GM21390 (cell line): Measurements from ENCODE around the gene ATAD3B.
A peak's percentile ranks its signal among the peaks of the same experiment; 100 is the strongest.
"Not testable (repeated sequence)": the region's sequence is repeated elsewhere in the genome, so short reads cannot be mapped to it uniquely, and the experiment has no call there.

Experiments
- ATAC-seq: cut with Tn5 transposase; IDR thresholded peaks from one replicate; pipeline ENCODE4 v1.9.1; 2021; ENCODE audit not compliant: unreplicated experiment

The ATAD3B gene, protein sequence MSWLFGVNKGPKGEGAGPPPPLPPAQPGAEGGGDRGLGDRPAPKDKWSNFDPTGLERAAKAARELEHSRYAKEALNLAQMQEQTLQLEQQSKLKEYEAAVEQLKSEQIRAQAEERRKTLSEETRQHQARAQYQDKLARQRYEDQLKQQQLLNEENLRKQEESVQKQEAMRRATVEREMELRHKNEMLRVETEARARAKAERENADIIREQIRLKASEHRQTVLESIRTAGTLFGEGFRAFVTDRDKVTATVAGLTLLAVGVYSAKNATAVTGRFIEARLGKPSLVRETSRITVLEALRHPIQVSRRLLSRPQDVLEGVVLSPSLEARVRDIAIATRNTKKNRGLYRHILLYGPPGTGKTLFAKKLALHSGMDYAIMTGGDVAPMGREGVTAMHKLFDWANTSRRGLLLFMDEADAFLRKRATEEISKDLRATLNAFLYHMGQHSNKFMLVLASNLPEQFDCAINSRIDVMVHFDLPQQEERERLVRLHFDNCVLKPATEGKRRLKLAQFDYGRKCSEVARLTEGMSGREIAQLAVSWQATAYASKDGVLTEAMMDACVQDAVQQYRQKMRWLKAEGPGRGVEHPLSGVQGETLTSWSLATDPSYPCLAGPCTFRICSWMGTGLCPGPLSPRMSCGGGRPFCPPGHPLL

GRCh38 chr1:1471389-1472052, at the start of gene ATAD3B:
TSS of gene ATAD3B (plus strand) at chr1:1471765. CDS start at chr1:1471885, 120 bp downstream.
- peak; percentile 90 for ATAC-seq

GRCh38 chr1:1421907-1422464, 49.6 kb upstream of the ATAD3B start:
- no peak for ATAC-seq

- ATAC-seq = no peak
Measured at GRCh38 chr1:1422465-1423244, 48.9 kb upstream of the ATAD3B start.

- no peak for ATAC-seq
Measured at GRCh38 chr1:1423245-1423597, 48.3 kb upstream of the ATAD3B start.

DNA sequence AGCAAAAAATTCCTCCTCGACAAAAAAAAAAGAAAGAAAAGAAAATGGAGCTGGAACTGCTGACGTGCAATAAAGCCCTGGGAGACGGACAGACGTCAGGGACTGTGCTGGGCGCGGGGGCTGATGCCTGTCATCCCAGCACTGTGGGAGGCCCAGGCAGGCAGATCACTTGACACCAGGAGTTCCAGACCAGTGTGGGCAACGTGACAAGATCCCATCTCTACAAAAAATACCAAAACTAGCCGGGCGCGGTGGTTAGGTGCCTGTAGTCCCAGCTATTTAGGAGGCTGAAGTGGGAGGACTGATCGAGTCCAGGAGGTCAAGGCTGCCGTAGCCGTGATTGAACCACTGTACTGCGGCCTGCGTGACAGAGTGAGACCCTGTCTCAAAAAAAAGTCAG, 46.9 kb upstream of the ATAD3B start:
- ATAC-seq = no peak

GRCh38 chr1:1425426-1425752, 46.2 kb upstream of the ATAD3B start:
- ATAC-seq = no peak

DNA sequence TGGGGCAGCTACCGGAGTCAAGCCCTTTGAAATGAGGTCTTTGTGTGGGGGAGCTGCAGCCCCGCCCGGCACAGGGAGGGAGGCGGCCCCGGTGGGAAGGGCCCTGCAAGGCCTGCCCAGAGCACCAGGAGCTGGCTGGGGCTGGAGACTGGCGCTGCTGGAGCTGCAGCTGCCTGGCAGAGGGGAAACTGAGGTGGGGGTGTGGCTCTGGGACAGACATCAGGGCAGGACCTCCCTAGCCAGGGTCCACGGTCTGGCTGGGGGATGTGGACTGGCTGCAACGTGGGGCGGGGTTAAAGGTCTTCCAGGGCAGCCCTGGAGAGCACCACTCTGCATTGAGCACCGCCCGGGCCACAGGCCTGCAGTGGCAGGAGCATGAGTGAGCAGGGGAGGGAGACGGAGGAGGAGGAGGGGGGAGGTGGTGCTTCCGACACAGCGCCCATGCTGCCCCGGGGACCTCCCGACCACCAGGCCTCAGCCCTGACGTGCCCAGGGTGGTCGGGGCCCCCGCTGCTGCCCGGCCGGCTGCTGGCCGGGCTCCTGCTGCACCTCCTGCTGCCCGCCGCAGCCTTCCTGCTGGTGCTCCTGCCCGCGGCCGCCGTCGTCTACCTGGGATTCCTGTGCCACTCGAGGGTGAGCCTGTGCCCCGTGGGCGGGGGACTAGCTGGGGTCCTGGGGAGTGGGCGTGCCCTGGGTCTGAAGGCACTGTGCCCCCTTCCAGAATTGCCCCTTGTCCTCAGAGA, 45.6 kb upstream of the ATAD3B start:
- no peak for ATAC-seq

DNA sequence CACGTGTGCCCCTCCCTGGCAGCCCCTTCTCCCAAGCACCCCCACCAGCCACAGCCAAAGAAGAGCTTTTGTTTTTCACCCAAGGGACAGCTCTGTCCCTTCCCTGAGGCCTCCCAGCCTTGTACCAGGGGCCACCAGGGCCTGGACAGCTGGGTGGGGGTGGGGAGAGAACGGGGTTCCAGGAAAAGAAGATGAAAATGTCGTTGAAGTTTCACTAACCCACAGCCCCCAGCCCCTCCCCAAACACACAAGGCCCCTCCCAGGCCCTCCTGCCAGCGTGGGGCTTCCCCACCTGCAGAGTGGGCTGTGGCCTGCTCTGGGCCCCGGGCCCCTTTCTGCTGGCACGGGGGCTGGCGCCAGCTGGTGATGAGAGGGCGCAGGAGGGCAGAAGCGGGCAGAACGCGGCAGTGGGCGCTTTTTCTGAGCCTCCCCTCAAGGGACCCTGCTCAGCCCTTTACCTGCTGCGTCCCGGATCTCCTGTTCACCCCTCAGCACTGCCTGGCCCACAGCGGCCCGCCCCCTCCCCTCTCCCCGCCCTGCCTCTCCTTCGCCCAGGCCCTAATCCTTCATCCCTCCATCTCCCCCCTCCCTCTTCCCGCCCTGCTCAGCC, 45.0 kb upstream of the ATAD3B start:
- ATAC-seq = no peak

DNA sequence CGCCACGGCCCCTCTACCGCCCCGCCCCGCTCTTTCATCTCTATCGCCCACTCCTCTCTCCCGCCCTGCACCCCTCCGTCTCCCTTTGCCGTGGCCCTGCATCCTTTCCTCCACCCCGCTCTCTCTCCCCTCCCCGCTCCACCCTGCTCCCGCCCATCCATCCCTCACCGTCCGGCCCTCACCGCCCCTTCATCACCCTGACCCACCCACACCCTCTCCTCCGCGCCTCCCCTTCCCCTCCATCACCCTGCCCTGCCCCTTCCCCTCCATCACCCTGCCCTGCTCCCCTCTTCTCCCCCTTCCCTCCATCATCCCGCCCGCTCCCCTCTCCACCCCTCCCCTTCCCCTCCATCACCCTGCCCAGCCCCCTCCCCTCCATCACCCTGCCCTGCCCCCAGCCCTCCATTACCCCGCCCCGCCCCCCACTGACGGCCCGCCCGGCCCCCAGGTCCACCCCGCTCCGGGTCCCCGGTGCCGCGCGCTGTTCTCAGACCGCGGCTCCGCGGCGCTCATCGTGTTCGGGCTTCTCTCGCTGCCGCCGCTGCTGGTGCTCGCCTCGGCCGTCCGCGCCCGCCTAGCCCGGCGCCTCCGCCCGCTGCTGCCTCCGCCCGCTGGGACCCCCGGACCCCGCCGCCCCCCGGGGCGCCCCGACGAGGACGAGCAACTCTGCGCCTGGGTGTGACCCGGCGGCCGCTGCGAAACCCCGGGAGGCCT, 44.3 kb upstream of the ATAD3B start:
- ATAC-seq = no peak

GRCh38 chr1:1427820-1428148, 43.8 kb upstream of the ATAD3B start:
- no peak for ATAC-seq

- ATAC-seq = no peak
Measured at GRCh38 chr1:1428174-1428573, 43.4 kb upstream of the ATAD3B start.

- ATAC-seq = not testable (repeated sequence)
Measured at GRCh38 chr1:1428967-1429366, 42.6 kb upstream of the ATAD3B start.

GRCh38 chr1:1429671-1430073, 41.9 kb upstream of the ATAD3B start:
- no peak for ATAC-seq

- no peak for ATAC-seq
Measured at GRCh38 chr1:1430114-1430982, 41.2 kb upstream of the ATAD3B start.

- no peak for ATAC-seq
Measured at GRCh38 chr1:1430992-1431844, 40.3 kb upstream of the ATAD3B start.

- no peak for ATAC-seq
Measured at GRCh38 chr1:1431845-1432273, 39.7 kb upstream of the ATAD3B start.

DNA sequence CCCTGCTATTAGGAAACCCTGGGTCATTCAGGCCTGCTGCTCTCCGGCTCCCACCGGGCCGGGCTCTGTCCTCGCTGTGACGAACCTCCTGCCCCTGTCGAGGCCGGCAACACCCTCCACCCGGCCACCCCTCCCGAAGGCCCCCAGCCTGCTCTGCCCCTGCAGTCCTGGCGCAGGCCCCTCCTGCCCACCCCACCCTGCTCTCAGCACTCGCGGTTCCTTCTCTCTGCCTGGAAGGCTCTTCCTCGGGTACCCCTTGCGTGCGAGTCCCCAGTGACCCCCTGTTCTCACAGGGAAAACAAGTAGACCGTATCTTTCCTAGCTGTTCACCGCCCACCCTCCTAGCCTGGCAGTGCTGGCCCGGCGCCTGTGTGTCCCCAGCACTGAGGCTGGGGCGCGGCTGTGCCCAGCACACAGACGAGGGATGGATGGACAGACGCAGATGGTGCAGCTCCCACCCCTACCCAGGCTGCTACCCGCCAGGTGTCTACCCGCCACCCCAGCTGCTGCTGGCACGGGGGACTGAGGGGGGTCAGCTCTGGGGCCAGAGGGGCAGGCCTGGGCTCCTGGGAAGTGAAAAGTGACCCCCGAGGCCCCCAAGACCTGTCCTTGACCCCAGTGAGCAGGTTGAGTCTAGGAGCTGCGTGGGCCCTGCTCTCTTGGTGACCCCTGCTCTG, 39.2 kb upstream of the ATAD3B start:
- ATAC-seq = no peak
